Activated T-cell treated with anti-CD3 and anti-CD28 coated beads, Interleukin-2, amount 50 U/mL, for 72 hours (primary cell): Measurements from ENCODE around the gene INCA1. TPM values are rescaled to one million over a fixed set of nuclear protein-coding genes. Genes with fewer than 3 reads are reported as not detected.

Experiments
- ATAC-seq, 2 donors: fragments of 150-1000 bp; cut with Tn5 transposase; replicated peaks in 1 of 2; 2 replicates each; pipeline ENCODE4 v1.10.0; 2021; ENCODE audit warnings: moderate library complexity in 2 of 2, mild to moderate bottlenecking in 1 of 2
- DNase-seq, 2 donors: peaks; one replicate each; pipeline ENCODE4 v3.0.0; 2021 to 2022; ENCODE audit warnings: mixed read lengths in 1 of 2
- H3K27ac Mint-ChIP-seq: one replicate; pipeline ENCODE4 v1.8.0; 2022; ENCODE audit warnings: mild to moderate bottlenecking, moderate library complexity, mixed read lengths
- H3K27me3 Mint-ChIP-seq: one replicate; pipeline ENCODE4 v1.8.0; 2022; ENCODE audit warnings: low read depth, mixed read lengths
- H3K36me3 Mint-ChIP-seq, 2 donors: one replicate each; pipeline ENCODE4 v1.8.0; 2022; ENCODE audit warnings: mixed read lengths in 2 of 2, mild to moderate bottlenecking in 1 of 2; ENCODE audit not compliant: insufficient read depth in 2 of 2
- H3K4me1 Mint-ChIP-seq: one replicate; pipeline ENCODE4 v1.8.0; 2022; ENCODE audit warnings: low read depth, mixed read lengths
- H3K4me3 Mint-ChIP-seq, 2 donors: one replicate each; pipeline ENCODE4 v1.8.0; 2022; ENCODE audit warnings: mild to moderate bottlenecking in 2 of 2, mixed read lengths in 2 of 2, moderate library complexity in 2 of 2
- H3K9me3 Mint-ChIP-seq, 2 donors: one replicate each; pipeline ENCODE4 v1.8.0; 2022; ENCODE audit warnings: mixed read lengths in 2 of 2
- total RNA-seq, 2 donors: library from RNA; stranded (reverse); gene quantifications; one replicate each; pipeline ENCODE4 v1.2.3, GENCODE V29; 2022

The INCA1 gene
- total RNA-seq, 2 donors from 2014 or later: 0.60 TPM; not detected in 1

DNA sequence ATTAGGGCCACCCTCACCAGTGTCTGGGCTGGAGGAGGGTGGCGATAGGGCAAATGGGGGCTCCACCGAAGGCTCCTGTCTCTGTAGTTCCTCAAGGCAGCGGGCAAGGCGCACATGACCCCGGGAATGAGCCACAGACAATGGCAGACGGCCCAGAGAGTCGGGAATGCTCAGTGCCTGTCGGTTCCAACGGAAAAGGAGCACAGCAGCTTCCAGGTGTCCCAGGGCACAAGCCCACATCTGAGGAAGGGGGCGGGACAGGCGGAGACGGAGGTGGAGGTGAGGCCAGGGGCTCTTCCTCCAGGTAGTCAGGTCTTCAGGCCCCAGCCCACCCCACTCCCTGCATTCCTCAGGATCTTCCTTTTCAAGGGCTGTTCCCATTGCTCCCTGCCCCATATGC is 24.6 kb downstream of the INCA1 start:
- no peak overlapping the region for H3K27ac Mint-ChIP-seq
- no peaks in the 10 kb centered on the region for H3K9me3 Mint-ChIP-seq
- H3K4me3 Mint-ChIP-seq: no peak overlapping the region
- no peaks in the 10 kb centered on the region for H3K27me3 Mint-ChIP-seq
- DNase-seq: no peak
- peaks cover 33% of the 10 kb centered on the region for H3K4me1 Mint-ChIP-seq
- peaks cover 14 to 38% of the 10 kb centered on the region in 2 donors for H3K36me3 Mint-ChIP-seq
- no peak for ATAC-seq

DNA sequence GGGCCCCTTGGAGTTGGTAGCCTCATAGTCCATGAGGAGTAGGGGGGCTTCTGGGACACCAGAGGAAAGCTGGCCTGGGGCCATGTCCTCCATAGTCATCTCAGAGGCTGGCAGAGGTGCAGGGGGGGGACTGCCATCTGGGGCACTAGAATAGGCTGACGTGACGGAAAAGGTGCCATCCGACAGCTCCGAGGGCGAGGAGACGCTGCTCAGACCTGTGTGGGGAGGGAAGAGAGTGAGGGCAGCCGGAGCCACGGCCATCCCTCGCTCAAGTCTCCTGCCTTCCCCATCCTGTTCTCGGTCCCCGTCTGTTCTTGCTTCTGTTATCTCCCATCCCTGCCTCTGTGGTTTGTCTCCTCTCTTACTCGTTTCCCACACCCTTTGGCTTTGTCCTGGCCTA is 25.0 kb downstream of the INCA1 start:
- DNase-seq (no peak), ATAC-seq (no peak)
- Mint-ChIP-seq H3K4me1 (peaks cover 33% of the 10 kb centered on the region), H3K27ac (no peak overlapping the region), H3K9me3 (no peaks in the 10 kb centered on the region), H3K36me3 (peaks cover 14 to 38% of the 10 kb centered on the region in 2 donors), H3K27me3 (no peaks in the 10 kb centered on the region), H3K4me3 (no peak overlapping the region)

DNA sequence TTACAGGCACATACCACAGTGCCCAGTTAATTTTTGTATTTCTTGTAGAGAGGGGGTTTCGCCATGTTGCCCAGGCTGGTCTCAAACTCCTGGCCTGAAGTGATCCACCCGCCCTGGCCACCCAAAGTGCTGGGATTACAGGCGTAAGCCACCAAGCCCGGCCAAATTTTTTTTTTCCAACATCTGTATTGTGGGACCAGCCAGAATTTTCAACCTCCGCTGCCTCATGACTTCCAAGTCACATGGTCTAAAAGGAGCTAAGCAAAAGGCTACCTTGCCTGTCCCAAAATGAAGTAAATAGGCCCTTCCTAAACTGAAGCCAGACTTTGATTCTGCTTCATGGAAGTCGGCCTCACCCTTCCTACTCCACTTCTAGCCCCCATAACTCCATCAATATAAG is 25.5 kb downstream of the INCA1 start:
- ATAC-seq: no peak
- H3K4me1 Mint-ChIP-seq: peaks cover 33% of the 10 kb centered on the region
- H3K27me3 Mint-ChIP-seq: no peaks in the 10 kb centered on the region
- H3K9me3 Mint-ChIP-seq: no peaks in the 10 kb centered on the region
- H3K4me3 Mint-ChIP-seq: no peak overlapping the region
- no peak for DNase-seq
- peak overlapping the region; percentile 33 for H3K27ac Mint-ChIP-seq
- H3K36me3 Mint-ChIP-seq: peaks cover 14 to 38% of the 10 kb centered on the region in 2 donors

DNA sequence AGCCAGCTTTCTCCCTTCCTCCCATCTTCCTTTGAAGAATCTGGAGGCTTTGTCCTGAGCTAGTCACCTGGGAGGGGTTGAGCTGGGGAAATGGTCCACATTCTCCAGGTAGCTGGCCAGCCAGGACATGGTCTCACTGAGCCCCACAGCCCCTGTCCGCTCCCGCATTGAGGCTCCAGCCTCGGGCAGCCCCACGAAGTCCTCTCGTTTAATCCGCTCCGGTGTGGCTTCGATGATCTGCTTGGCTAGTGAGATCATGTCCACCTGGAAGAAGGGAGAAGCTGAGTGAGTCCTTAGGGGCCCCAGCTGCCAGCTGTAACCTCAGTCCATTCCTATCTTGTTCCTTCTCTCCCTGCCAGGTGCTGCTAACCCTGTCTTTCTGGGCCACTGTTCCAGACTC is 27.0 kb downstream of the INCA1 start:
- peak overlapping the region; percentile 89 for H3K27ac Mint-ChIP-seq
- H3K36me3 Mint-ChIP-seq: peaks cover 19 to 45% of the 10 kb centered on the region in 2 donors
- no peak for DNase-seq
- peaks cover 0 to under 1% of the 10 kb centered on the region in 2 donors for H3K9me3 Mint-ChIP-seq
- peaks cover 47% of the 10 kb centered on the region for H3K4me1 Mint-ChIP-seq
- ATAC-seq: no peak
- peak overlapping the region in 1 of 2 donors; percentile 52 for H3K4me3 Mint-ChIP-seq
- H3K27me3 Mint-ChIP-seq: no peaks in the 10 kb centered on the region

DNA sequence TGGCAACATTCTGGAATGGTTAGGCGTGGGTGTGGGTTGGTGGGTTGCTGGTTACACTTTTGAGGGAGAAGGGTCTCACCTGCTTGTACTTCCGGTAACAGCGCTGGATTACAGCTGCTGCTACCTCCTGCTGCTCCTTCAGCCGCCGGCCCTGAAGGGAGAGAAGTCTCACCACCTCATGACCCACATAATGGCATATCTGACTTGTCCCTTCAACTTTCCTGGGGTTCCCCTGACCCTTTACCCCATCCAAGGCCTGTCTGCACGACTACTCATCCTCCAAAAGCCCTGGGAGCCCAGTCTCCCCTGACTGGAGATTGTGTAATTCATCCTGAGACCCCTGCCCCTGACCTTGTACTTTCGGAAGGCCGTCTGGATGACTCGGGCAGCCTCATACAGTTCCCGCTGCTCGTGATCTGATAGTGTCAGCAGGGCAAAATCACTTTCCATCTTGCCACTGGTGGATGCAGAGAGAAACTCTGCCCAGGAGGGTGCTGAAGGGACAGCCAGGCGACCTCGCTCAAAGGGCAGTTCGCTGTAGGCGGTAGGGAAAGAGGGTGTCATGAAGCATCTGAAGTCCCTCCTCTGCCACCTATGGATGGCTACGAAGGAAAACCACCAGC is 27.7 kb downstream of the INCA1 start:
- ATAC-seq (peak; percentile 14 to 25), DNase-seq (peak; percentile 59 to 60)
- no peaks in the 10 kb centered on the region for H3K27me3 Mint-ChIP-seq
- peaks cover 0 to 1% of the 10 kb centered on the region in 2 donors for H3K9me3 Mint-ChIP-seq
- H3K4me1 Mint-ChIP-seq: peaks cover 51% of the 10 kb centered on the region
- H3K36me3 Mint-ChIP-seq: peaks cover 21 to 47% of the 10 kb centered on the region in 2 donors
- H3K27ac Mint-ChIP-seq: no peak overlapping the region
- no peak overlapping the region for H3K4me3 Mint-ChIP-seq

DNA sequence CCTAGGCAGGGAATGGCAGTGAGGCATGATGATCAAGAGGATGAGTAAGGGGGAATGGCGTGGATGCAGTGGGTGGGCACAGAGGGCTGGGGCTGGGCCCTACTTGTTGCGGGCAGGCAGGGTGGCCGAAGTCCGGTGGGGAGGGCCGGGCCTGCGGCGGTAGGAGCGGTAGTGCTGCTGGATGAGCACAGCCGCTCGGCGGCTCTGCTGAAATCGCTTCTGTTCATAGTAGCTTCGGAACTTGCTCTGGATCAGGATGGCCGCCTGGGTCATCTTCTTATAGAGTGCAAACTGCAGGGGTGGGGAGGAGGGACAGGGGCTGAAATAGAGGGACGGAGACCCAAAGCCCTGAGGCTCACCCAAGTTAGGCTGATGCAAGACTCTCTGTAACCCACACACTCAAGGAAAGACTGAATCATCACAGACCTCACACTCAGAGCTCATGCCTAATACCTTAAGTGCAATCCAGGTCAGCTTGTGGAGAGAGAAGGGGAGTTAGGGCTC is 28.2 kb downstream of the INCA1 start:
- peaks cover 51% of the 10 kb centered on the region for H3K4me1 Mint-ChIP-seq
- peaks cover 21 to 43% of the 10 kb centered on the region in 2 donors for H3K36me3 Mint-ChIP-seq
- peak; percentile 74 to 76 for DNase-seq
- H3K4me3 Mint-ChIP-seq: no peak overlapping the region
- H3K27ac Mint-ChIP-seq: no peak overlapping the region
- no peaks in the 10 kb centered on the region for H3K27me3 Mint-ChIP-seq
- H3K9me3 Mint-ChIP-seq: peaks cover 0 to 1% of the 10 kb centered on the region in 2 donors
- peak; percentile 57 to 65 for ATAC-seq

DNA sequence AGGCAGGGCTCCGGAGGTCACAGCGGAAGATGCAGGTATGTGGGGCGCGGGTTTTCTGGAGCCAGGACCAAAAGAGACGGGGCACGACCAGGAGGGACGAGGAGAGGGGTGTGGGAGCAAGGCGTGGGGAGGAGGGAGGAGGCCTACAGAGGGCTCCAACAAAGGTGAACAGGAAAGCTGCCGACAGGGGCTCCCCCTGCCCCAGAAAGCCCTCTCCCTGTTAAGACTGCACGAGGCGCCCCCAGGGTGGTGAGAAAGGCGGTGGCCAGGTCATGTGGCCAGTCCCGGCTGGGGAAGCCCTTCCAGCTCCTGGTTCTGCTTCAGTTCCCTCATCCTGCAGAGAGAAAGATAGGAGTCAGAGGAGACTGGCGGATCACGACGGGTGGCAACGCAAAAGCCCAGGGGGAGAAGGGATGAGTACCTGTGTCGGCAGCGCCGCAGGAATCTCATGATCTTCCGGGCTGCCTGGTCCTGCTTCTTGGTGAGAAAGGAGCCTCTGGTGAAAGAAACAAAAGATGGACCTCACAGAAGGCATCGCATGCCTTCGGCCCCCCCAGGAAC is 28.8 kb downstream of the INCA1 start:
- peaks cover 51% of the 10 kb centered on the region for H3K4me1 Mint-ChIP-seq
- peak; percentile 49 to 53 for DNase-seq
- H3K36me3 Mint-ChIP-seq: peaks cover 21 to 40% of the 10 kb centered on the region in 2 donors
- no peak overlapping the region for H3K4me3 Mint-ChIP-seq
- no peaks in the 10 kb centered on the region for H3K27me3 Mint-ChIP-seq
- H3K27ac Mint-ChIP-seq: no peak overlapping the region
- H3K9me3 Mint-ChIP-seq: peaks cover 0 to 1% of the 10 kb centered on the region in 2 donors
- no peak for ATAC-seq

DNA sequence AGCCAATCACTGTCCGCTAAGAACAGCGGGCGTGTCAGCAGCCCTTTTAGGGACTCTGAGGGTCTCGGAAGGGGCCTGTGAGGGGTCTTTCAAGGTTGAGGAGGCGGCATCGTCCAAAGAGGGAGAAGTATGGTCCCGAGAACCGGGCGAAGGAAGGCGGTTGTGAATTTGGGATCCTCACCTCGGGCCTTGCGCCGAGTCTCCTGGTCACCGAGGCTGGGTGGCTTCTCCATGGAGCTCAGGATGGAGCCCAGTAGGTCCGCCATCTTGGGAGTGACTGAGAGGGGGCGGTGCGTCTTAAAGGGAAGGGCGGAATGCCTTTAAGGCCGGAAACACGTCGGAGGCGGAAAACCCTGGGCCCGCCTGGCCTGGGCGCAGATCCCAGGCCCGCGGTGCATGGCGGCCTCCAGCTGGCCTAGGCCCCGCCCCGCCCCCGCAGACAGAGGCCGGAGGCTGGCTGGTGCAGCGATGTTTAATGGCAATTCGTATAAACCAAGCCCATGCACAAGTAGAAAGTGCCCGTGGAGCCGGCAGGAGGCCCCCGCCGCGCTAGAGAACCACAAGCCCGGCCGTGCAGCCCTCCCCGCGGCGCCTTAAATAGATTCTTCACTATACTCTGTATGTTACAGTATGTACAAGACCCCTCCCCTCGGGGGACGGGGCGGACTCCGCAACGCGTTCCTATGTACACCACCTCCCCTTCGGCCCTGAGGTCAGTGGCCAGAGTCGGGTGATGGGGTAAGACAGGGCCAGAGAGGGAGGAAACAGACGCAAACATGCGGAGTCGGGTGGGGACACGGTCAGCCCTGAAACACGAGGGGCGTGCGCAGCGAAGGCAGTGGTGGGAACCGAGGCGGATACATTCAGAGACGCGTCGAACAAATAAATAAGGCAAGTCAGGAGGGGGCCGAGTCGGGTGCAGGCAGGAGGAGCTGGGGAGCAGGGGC is 29.5 kb downstream of the INCA1 start, which contains the start of gene SPAG7:
TSS of gene SPAG7 (minus strand) at position 279 of the 947 bp plus-strand sequence. CDS start at position 266, 13 bp downstream.
- Mint-ChIP-seq H3K4me3 (no peak within 1 kb of the TSS), H3K9me3 (peaks cover 0 to 1% of the 10 kb centered on the region in 2 donors), H3K4me1 (peaks cover 51% of the 10 kb centered on the region), H3K36me3 (peaks cover 21 to 37% of the 10 kb centered on the region in 2 donors), H3K27me3 (no peaks in the 10 kb centered on the region), H3K27ac (peak within 1 kb of the TSS; percentile 74)
- peak; percentile 93 to 95 for DNase-seq
- ATAC-seq: peak; percentile 67 to 69

DNA sequence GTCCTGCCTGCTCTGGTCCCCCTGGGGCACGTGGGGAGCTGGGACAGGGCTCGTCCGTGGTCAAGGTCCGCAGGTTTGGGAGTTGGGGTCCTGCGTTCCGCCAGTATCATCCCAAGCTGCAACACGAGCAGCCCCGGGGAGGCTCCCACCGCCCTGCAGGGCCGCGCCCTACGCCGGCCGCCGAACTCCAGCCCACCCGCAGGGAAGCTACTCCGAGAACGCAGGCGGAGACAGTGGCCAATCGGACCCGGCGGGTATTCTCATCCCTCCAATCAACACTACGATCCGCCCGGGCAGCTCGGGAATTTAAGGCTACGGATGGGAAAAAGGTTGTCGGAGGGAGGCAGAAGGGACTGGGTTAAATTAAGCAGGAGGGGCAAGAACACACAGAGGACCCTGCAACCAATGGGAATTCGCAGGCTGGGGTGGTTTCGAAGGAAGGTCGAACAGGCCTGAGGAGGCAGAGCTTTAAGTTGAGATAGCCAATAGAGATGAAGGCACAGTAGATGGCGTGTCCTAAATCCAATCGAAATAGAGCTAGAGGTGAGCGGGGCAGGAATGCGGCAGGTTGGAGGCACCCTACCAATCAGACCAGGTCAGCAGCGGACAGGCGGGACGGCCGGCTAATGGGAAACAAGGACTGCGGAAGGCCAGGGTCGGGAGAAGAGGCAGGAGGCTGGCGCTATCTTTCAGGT is 30.3 kb downstream of the INCA1 start:
- ATAC-seq: peak; percentile 67 to 73

DNA sequence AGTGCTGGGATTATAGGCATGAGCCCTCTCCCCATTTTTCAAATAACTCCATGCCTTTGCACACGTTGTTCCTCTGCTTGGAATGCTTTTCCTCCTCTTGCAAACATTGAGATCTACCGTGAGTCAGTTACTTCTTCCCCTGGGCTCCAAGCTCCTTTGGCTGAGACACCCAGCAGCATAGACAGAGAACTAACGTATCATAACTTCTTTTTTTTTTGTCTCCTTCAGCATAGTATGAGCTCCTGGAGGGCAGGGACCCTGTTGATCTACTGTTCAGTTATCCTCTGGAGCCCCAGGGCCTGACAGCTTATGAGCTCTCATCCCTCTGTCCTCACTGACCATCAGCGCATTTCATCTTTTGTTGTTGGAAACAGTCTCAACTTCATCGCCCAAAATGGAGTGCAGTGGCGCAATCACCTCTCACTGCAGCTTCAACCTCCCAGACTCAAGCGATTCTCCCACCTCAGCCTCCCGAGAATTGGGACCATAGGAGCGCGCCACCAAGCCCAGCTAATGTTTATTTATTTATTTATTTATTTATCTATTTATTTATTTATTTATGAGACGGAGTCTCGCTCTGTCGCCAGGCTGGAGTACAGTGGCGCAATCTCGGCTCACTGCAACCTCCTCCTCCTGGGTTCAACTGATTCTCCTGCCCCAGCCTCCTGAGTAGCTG is 31.9 kb downstream of the INCA1 start:
- Mint-ChIP-seq H3K4me3 (no peak overlapping the region), H3K4me1 (peaks cover 38% of the 10 kb centered on the region), H3K36me3 (peaks cover 17 to 23% of the 10 kb centered on the region in 2 donors), H3K9me3 (peaks cover 0 to 1% of the 10 kb centered on the region in 2 donors), H3K27ac (peak overlapping the region; percentile 2), H3K27me3 (no peaks in the 10 kb centered on the region)
- no peak for ATAC-seq
- no peak for DNase-seq

More for the DNA sequence above, 30.3 kb downstream of the INCA1 start:
- DNase-seq: peak; percentile 84 to 92
- Mint-ChIP-seq H3K36me3 (peaks cover 21 to 35% of the 10 kb centered on the region in 2 donors), H3K27me3 (no peaks in the 10 kb centered on the region), H3K9me3 (peaks cover 0 to 1% of the 10 kb centered on the region in 2 donors), H3K4me3 (no peak overlapping the region), H3K27ac (peak overlapping the region; percentile 74), H3K4me1 (peaks cover 49% of the 10 kb centered on the region)

DNA sequence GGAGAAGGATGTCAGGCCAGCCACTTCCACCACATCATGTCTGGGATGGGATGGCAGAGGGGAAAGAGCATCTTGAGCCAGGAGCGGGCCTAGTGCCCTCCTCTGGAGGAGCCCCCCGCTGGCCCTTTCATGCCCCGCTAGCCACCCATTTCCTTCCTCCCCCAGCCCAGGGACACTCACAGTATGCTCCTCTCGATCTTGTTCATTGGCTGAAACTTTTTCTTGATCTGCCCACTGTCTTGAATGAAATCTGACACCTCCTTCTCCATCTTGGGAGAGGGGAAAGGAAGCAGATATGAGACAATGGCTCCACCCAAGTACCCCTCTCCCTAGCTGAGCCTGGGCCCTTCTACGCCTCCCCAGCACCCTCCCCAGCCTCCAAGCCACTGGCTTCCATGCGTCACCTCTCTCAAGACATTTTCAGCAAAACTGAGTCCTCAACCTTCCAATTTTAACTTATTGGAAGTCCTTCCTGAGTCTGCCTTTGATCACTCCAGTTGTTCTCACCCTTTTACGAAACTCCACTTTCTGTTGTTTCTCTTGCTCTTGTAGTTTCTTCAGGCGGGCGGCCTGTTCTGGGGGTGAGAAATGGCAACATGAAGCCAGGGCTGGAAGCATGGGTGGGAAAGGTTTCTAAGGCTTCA is 36.9 kb downstream of the INCA1 start:
- peak in 1 of 2 donors; percentile 11 for ATAC-seq
- H3K4me3 Mint-ChIP-seq: no peak overlapping the region
- no peak overlapping the region for H3K27ac Mint-ChIP-seq
- H3K9me3 Mint-ChIP-seq: peaks cover 0 to 1% of the 10 kb centered on the region in 2 donors
- no peaks in the 10 kb centered on the region for H3K27me3 Mint-ChIP-seq
- H3K4me1 Mint-ChIP-seq: peaks cover 15% of the 10 kb centered on the region
- peaks cover 4 to 9% of the 10 kb centered on the region in 2 donors for H3K36me3 Mint-ChIP-seq
- no peak for DNase-seq
